HG03469 (cell line): ENCODE results near the gene OPALIN.
"Not testable (repeated sequence)": the region's sequence is repeated elsewhere in the genome, so short reads cannot be mapped to it uniquely, and the experiment has no call there.

Source experiments
- ATAC-seq: cut with Tn5 transposase; IDR thresholded peaks from one replicate; pipeline ENCODE4 v1.9.1; 2021; ENCODE audit warnings: mild to moderate bottlenecking, moderate library complexity, moderate number of reproducible peaks; ENCODE audit not compliant: unreplicated experiment

Gene OPALIN

GRCh38 chr10:96339383-96339782 lies 19.4 kb downstream of the OPALIN start:
- no peak for ATAC-seq

GRCh38 chr10:96338279-96338925 lies 20.4 kb downstream of the OPALIN start:
- no peak for ATAC-seq

GRCh38 chr10:96337106-96337505 lies 21.7 kb downstream of the OPALIN start:
- no peak for ATAC-seq

GRCh38 chr10:96334616-96335526 lies 23.9 kb downstream of the OPALIN start:
- ATAC-seq: no peak

GRCh38 chr10:96333101-96333500 lies 25.7 kb downstream of the OPALIN start:
- ATAC-seq: no peak

GRCh38 chr10:96327462-96327861 lies 31.3 kb downstream of the OPALIN start:
- ATAC-seq: no peak

- ATAC-seq: peak; percentile 93
Observed at GRCh38 chr10:96325719-96326373, 33.0 kb downstream of the OPALIN start.

GRCh38 chr10:96324447-96324846 lies 34.4 kb downstream of the OPALIN start:
- ATAC-seq: no peak

GRCh38 chr10:96322275-96322674 lies 36.5 kb downstream of the OPALIN start:
- ATAC-seq: no peak

GRCh38 chr10:96321822-96322221 lies 37.0 kb downstream of the OPALIN start:
- ATAC-seq: no peak

- ATAC-seq: no peak
Observed at GRCh38 chr10:96319754-96320474, 38.9 kb downstream of the OPALIN start.

GRCh38 chr10:96317067-96317833 lies 41.6 kb downstream of the OPALIN start:
- ATAC-seq: no peak

GRCh38 chr10:96313344-96313743 lies 45.5 kb downstream of the OPALIN start:
- no peak for ATAC-seq

GRCh38 chr10:96311180-96311715 lies 47.6 kb downstream of the OPALIN start:
- no peak for ATAC-seq

- no peak for ATAC-seq
Observed at GRCh38 chr10:96310321-96310669, 48.5 kb downstream of the OPALIN start.

- no peak for ATAC-seq
Observed at GRCh38 chr10:96309628-96310320, 49.0 kb downstream of the OPALIN start.

- ATAC-seq: not testable (repeated sequence)
Observed at GRCh38 chr10:96308854-96309253, 49.9 kb downstream of the OPALIN start.

GRCh38 chr10:96306516-96306915 lies 52.3 kb downstream of the OPALIN start:
- ATAC-seq: no peak

- no peak for ATAC-seq
Observed at GRCh38 chr10:96305019-96305418, 53.8 kb downstream of the OPALIN start.
